Testis (tissue), 3 donors: ENCODE results near the gene MTURN. TPM values are rescaled to one million over a fixed set of nuclear protein-coding genes. Genes with fewer than 3 reads are reported as not detected.

Source experiments
- DNase-seq: peaks from one replicate; pipeline ENCODE4 v3.0.0-alpha.2; 2019
- H3K27ac ChIP-seq, 2 donors: fragments of 200-600 bp; sonication (generic); one replicate each; pipeline ENCODE4 v1.5.1; 2019
- H3K27me3 ChIP-seq: fragments of 200-600 bp; sonication (generic); one replicate; pipeline ENCODE4 v1.5.1; 2019
- H3K36me3 ChIP-seq: fragments of 200-600 bp; sonication (generic); one replicate; pipeline ENCODE4 v1.5.1; 2017; ENCODE audit warnings: low read depth; ENCODE audit errors: missing control alignments
- H3K4me1 ChIP-seq: fragments of 200-600 bp; sonication (generic); one replicate; pipeline ENCODE4 v1.5.1; 2019
- H3K4me3 ChIP-seq, 2 donors: fragments of 200-600 bp; sonication (generic); one replicate each; pipeline ENCODE4 v1.5.1; 2017 to 2019
- H3K9me3 ChIP-seq: fragments of 200-600 bp; sonication (generic); one replicate; pipeline ENCODE4 v1.5.1; 2017
- CTCF ChIP-seq, 3 experiments: fragments of 450-650 bp in 2 of 3; fragments of 200-600 bp in 1 of 3; sonication (generic) in 1 of 3; IDR thresholded peaks; one replicate each; pipeline ENCODE4 v1.5.1; 2016 to 2019; ENCODE audit warnings: antibody characterized with exemption in 3 of 3, mild to moderate bottlenecking in 2 of 3, moderate library complexity in 1 of 3
- POLR2A ChIP-seq: fragments of 450-650 bp; IDR thresholded peaks from one replicate; pipeline ENCODE4 v1.6.1; 2017; ENCODE audit warnings: antibody characterized with exemption, mild to moderate bottlenecking, moderate library complexity
- WGBS, 2 donors: methylation state at CpG; one replicate each; pipeline ENCODE4 v1.1.5; 2018; 5-methylcytosine and 5-hydroxymethylcytosine counted together
- intact Hi-C: fragments of 100-400 bp; cut with DNase I; formaldehyde crosslinking; loops from one replicate; pipeline ENCODE4 v1.15.1; 2023; ENCODE audit warnings: low total_unique reads
- polyA plus RNA-seq: library from polyadenylated mRNA; stranded (reverse); fragments of 350-450 nt; fragmentation: Illumina TruSeq; extraction: RNeasy Lipid Tissue Mini Kit (QIAGEN cat#74804); gene quantifications from one replicate; pipeline ENCODE4 v1.2.3, GENCODE V29; 2014; ENCODE audit warnings: low read depth, low replicate concordance; ENCODE audit not compliant: insufficient read depth
- total RNA-seq, 2 donors: library from RNA; depleted of rRNA; stranded (reverse); fragments of >200 nt; gene quantifications; one replicate each; pipeline ENCODE4 v1.2.3, GENCODE V29; 2016

The MTURN gene
- total and polyA plus RNA-seq, 3 donors from 2014 or later: 17.3 to 25.6 (median 19.3) TPM

GRCh38 chr7:30166155-30166840 is 31.5 kb downstream of the MTURN start:
- Histone ChIP-seq H3K27ac (no peak overlapping the region), H3K4me1 (no peaks in the 10 kb centered on the region), H3K27me3 (no peaks in the 10 kb centered on the region), H3K36me3 (no peaks in the 10 kb centered on the region), H3K4me3 (no peak overlapping the region), H3K9me3 (no peaks in the 10 kb centered on the region)
- intact Hi-C loops: no loop called here
- TF ChIP-seq POLR2A: no peak
- TF ChIP-seq CTCF (IDR thresholded peaks at IDR 0.05): no peak
- 94 to 96% methylated on average over 12 of the region's 12 CpGs for WGBS, 2 donors
- DNase-seq: no peak

- no peak for TF ChIP-seq POLR2A
- no peak for TF ChIP-seq CTCF (IDR thresholded peaks at IDR 0.05)
- intact Hi-C loops: no loop called here
- Histone ChIP-seq H3K4me3 (no peak overlapping the region), H3K4me1 (no peaks in the 10 kb centered on the region), H3K9me3 (no peaks in the 10 kb centered on the region), H3K27me3 (no peaks in the 10 kb centered on the region), H3K36me3 (no peaks in the 10 kb centered on the region), H3K27ac (no peak overlapping the region)
- 89 to 90% methylated on average over 5 of the region's 5 CpGs for WGBS, 2 donors
- DNase-seq: no peak
These were observed 32.1 kb downstream of the MTURN start for GRCh38 chr7:30166841-30167235.

- Histone ChIP-seq H3K4me1 (peaks cover 4% of the 10 kb centered on the region), H3K9me3 (no peaks in the 10 kb centered on the region), H3K4me3 (no peak overlapping the region), H3K36me3 (no peaks in the 10 kb centered on the region), H3K27ac (no peak overlapping the region), H3K27me3 (no peaks in the 10 kb centered on the region)
- intact Hi-C loops: no loop called here
- TF ChIP-seq CTCF (IDR thresholded peaks at IDR 0.05) (no peak), POLR2A (no peak)
- no peak for DNase-seq
- WGBS, 2 donors: 89 to 91% methylated on average over 6 of the region's 6 CpGs
These were observed 33.1 kb downstream of the MTURN start for GRCh38 chr7:30167901-30168300.

GRCh38 chr7:30168835-30169573 is 34.2 kb downstream of the MTURN start:
- H3K36me3 ChIP-seq: no peaks in the 10 kb centered on the region
- DNase-seq: no peak
- no peaks in the 10 kb centered on the region for H3K27me3 ChIP-seq
- H3K4me3 ChIP-seq: no peak overlapping the region
- no peak for TF ChIP-seq POLR2A
- no peak for TF ChIP-seq CTCF (IDR thresholded peaks at IDR 0.05)
- intact Hi-C loops: no loop called here
- no peaks in the 10 kb centered on the region for H3K9me3 ChIP-seq
- peaks cover 12% of the 10 kb centered on the region for H3K4me1 ChIP-seq
- 67 to 69% methylated on average over 16 of the region's 16 CpGs for WGBS, 2 donors
- no peak overlapping the region for H3K27ac ChIP-seq
